Lower leg skin (tissue), 3 donors: ENCODE measurements around the gene WDR4.

Experiments
- CTCF ChIP-seq, 3 donors: fragments of 450-650 bp; IDR thresholded peaks; one replicate each; pipeline ENCODE4 v1.5.1; 2016; ENCODE audit warnings: antibody characterized with exemption in 3 of 3, mild to moderate bottlenecking in 3 of 3, moderate library complexity in 2 of 3
- POLR2A ChIP-seq, 2 donors: fragments of 450-650 bp; IDR thresholded peaks; one replicate each; pipeline ENCODE4 v1.6.1; 2016 to 2017; ENCODE audit warnings: antibody characterized with exemption in 2 of 2, mild to moderate bottlenecking in 1 of 2, moderate library complexity in 1 of 2

GRCh38 chr21:42868196-42868595, 11.1 kb downstream of the WDR4 start:
- TF ChIP-seq POLR2A (IDR thresholded peaks at IDR 0.05): no peak
- TF ChIP-seq CTCF (IDR thresholded peaks at IDR 0.05): no peak
